Naive B cell (primary cell): ENCODE measurements around the gene CGB5. TPM values are rescaled to one million over a fixed set of nuclear protein-coding genes. Genes with fewer than 3 reads are reported as not detected.
"Not testable (repeated sequence)": the region's sequence is repeated elsewhere in the genome, so short reads cannot be mapped to it uniquely, and the experiment has no call there.

Experiments
- ATAC-seq, 2 donors: fragments of 150-1000 bp; cut with Tn5 transposase; 2 replicates each; pipeline ENCODE4 v1.10.0; 2021; ENCODE audit warnings: low read depth in 2 of 2, mild to moderate bottlenecking in 2 of 2, moderate library complexity in 2 of 2
- DNase-seq: peaks from one replicate; pipeline ENCODE4 v3.0.0; 2022
- H3K27ac Mint-ChIP-seq, 6 donors: one replicate each; pipeline ENCODE4 v1.8.0; 2020 to 2022; ENCODE audit warnings: mild to moderate bottlenecking in 6 of 6, mixed read lengths in 6 of 6, moderate library complexity in 5 of 6, inconsistent platforms in 2 of 6
- H3K27me3 Mint-ChIP-seq, 3 donors: one replicate each; pipeline ENCODE4 v1.8.0; 2021 to 2022; ENCODE audit warnings: mixed read lengths in 3 of 3, mild to moderate bottlenecking in 1 of 3
- H3K36me3 Mint-ChIP-seq, 2 donors: one replicate each; pipeline ENCODE4 v1.8.0; 2020 to 2022; ENCODE audit warnings: mixed read lengths in 2 of 2, inconsistent platforms in 1 of 2, mild to moderate bottlenecking in 1 of 2
- H3K4me1 Mint-ChIP-seq, 3 donors: one replicate each; pipeline ENCODE4 v1.8.0; 2020 to 2022; ENCODE audit warnings: mixed read lengths in 3 of 3, inconsistent platforms in 1 of 3, mild to moderate bottlenecking in 1 of 3, moderate library complexity in 1 of 3
- H3K4me3 Mint-ChIP-seq, 8 donors: one replicate each; pipeline ENCODE4 v1.8.0; 2020 to 2022; ENCODE audit warnings: mild to moderate bottlenecking in 8 of 8, mixed read lengths in 8 of 8, moderate library complexity in 8 of 8, inconsistent platforms in 2 of 8
- H3K9me3 Mint-ChIP-seq, 7 donors: one replicate each; pipeline ENCODE4 v1.8.0; 2020 to 2022; ENCODE audit warnings: mixed read lengths in 7 of 7, mild to moderate bottlenecking in 5 of 7, inconsistent platforms in 2 of 7, moderate library complexity in 1 of 7
- polyA plus RNA-seq, 6 donors: library from polyadenylated mRNA; unstranded; fragments of 300-500 nt; fragmentation: Illumina TruSeq; gene quantifications; one replicate each; pipeline ENCODE4 v1.2.3, GENCODE V29; 2021; ENCODE audit warnings: low read depth in 6 of 6

CGB5 gene
- polyA plus RNA-seq, 6 donors from 2014 or later = not detected

DNA sequence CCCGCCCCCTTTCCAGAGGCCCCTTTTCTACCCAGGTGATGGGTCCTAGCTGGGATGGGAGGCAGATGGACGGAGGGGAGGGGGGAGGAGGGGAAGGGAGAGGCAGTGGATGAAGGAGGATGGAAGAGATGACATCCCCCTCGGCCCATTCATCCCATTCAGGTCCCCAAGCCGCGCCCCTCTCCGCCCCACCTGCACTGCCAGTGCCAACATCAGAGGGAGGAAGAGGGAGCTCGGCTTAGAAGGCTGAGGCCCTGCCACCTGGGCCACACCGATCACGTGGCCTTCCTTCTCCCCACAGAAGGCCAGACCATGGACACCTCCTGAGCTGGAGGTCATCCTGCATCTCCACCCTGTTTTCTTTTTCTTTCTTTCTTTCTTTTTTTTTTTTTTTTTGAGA, 15.0 kb upstream of the CGB5 start:
- H3K36me3 Mint-ChIP-seq, H3K4me1 Mint-ChIP-seq, H3K4me3 Mint-ChIP-seq, H3K9me3 Mint-ChIP-seq, DNase-seq, ATAC-seq, H3K27ac Mint-ChIP-seq: not testable (repeated sequence)
- peaks cover 7 to 23% (median 8%) of the 10 kb centered on the region in 3 donors for H3K27me3 Mint-ChIP-seq

DNA sequence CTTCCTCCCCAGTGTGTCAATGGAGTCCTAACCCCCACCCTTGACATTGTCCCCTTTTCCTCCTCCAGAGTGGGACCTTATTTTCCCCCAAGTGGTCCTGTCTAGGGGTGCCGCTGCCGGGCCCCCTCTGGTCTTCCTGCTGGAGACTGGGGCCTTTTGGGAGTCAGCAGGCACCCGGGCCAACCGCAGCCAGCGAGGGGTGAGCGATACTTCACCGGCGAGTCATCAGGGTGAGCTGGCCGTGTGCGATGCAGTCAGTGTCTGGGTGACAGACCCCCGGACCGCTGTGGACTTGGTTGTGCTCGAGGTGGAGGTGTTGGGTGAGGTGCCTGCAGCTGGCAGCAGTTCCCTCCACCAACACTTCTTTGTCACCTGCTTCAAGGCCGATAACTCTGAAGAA, 13.9 kb upstream of the CGB5 start:
- ATAC-seq, H3K4me1 Mint-ChIP-seq, DNase-seq, H3K27ac Mint-ChIP-seq, H3K36me3 Mint-ChIP-seq, H3K9me3 Mint-ChIP-seq: not testable (repeated sequence)
- Mint-ChIP-seq H3K4me3 (peak overlapping the region in 1 of 8 donors; percentile 77), H3K27me3 (peaks cover 7 to 28% (median 8%) of the 10 kb centered on the region in 3 donors)

DNA sequence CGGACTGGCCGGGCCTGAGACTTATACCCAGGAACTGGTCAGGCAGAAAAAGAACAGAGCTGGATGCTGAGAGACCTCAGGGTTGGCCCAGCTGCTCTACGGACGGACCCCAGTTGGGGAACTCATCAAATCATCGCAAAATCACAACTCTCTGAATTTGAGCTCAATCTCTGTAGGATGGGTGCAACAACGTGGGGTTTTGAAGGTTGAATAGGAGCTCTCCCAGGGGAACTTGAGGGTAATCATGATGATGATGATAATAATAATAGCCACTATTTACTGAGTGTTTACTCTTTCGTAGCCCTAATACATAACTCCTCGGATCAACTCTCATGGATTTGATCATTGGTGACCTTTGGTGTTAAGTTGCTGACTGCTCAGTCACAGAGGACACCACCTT, 13.3 kb upstream of the CGB5 start:
- H3K36me3 Mint-ChIP-seq, H3K4me3 Mint-ChIP-seq, H3K27ac Mint-ChIP-seq, H3K4me1 Mint-ChIP-seq, H3K9me3 Mint-ChIP-seq, ATAC-seq, DNase-seq: not testable (repeated sequence)
- H3K27me3 Mint-ChIP-seq = peaks cover 7 to 31% (median 11%) of the 10 kb centered on the region in 3 donors

DNA sequence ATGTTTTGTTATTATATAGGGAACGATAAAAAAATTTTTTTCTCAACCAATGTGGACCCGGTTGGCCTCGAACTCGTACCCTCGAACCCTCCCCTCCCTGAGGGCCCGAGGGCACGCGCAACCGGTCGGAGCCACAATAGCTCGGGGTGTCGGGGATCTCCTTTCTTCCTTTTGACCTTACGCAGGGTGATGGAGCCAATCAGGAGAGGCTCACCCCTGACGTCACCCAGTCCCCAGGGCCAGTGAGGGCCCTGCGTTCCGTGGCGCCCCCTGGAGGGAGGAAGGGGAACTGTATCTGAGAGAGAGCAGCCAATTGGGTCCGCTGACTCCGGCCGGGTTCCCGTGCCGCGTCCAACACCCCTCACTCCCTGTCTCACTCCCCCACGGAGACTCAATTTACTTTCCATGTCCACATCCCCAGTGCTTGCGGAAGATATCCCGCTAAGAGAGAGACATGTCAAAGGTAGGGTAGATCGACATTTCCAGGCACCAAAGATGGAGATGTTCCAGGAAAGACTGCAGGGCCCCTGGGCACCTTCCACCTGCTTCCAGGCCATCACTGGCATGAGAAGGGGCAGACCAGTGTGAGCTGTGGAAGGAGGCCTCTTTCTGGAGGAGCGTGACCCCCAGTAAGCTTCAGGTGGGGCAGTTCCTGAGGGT, 11.9 kb upstream of the CGB5 start, which contains the start of gene CGB2:
TSS of gene CGB2 (plus strand) at position 249 of the 660 bp plus-strand sequence. CDS start at position 455, 206 bp downstream.
- not testable (repeated sequence) for H3K4me1 Mint-ChIP-seq, DNase-seq, H3K9me3 Mint-ChIP-seq, H3K36me3 Mint-ChIP-seq
- peak within 1 kb of the TSS in 1 of 6 donors; percentile 56 for H3K27ac Mint-ChIP-seq
- peak; percentile 52 to 62 for ATAC-seq
- H3K27me3 Mint-ChIP-seq = peaks cover 7 to 36% (median 14%) of the 10 kb centered on the region in 3 donors
- peak within 1 kb of the TSS in 2 of 8 donors; percentile 1 to 2 for H3K4me3 Mint-ChIP-seq

DNA sequence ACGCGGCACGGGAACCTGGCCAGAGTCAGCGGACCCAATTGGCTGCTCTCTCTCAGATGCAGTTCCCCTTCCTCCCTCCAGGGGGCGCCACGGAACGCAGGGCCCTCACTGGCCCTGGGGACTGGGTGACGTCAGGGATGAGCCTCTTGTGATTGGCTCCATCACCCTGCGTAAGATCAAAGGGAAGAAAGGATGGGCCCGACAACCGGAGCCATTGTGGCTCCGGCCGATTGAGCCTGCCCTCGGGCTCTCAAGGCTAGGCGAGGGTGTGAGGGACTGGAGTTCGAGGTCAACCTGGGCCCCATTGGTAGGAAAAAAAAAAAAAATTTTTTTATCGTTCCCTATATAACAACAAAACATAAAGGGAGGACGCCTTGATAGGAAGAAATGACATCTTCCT, 6.8 kb upstream of the CGB5 start, which contains the start of gene CGB1:
TSS of gene CGB1 (minus strand) at position 81 of the 400 bp plus-strand sequence. CDS start 184 bp downstream, outside the sequence.
- H3K4me3 Mint-ChIP-seq, DNase-seq, H3K36me3 Mint-ChIP-seq: not testable (repeated sequence)

DNA sequence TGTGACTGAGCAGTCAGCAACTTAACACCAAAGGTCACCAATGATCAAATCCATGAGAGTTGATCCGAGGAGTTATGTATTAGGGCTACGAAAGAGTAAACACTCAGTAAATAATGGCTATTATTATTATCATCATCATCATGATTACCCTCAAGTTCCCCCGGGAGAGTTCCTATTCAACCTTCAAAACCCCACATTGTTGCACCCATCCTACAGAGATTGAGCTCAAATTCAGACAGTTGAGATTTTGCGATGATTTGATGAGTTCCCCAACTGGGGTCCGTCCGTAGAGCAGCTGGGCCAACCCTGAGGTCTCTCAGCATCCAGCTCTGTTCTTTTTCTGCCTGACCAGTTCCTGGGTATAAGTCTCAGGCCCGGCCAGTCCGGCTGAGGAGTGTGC, 5.5 kb upstream of the CGB5 start:
- H3K36me3 Mint-ChIP-seq, H3K4me3 Mint-ChIP-seq, H3K27ac Mint-ChIP-seq, H3K4me1 Mint-ChIP-seq, ATAC-seq, DNase-seq, H3K9me3 Mint-ChIP-seq: not testable (repeated sequence)
- H3K27me3 Mint-ChIP-seq = peaks cover 4 to 16% (median 7%) of the 10 kb centered on the region in 3 donors

More for the DNA sequence above, 6.8 kb upstream of the CGB5 start, which contains the start of gene CGB1:
- not testable (repeated sequence) for H3K4me1 Mint-ChIP-seq, ATAC-seq, H3K9me3 Mint-ChIP-seq
- H3K27ac Mint-ChIP-seq = peak within 1 kb of the TSS in 2 of 6 donors; percentile 60 to 62
- peaks cover 2 to 21% (median 7%) of the 10 kb centered on the region in 3 donors for H3K27me3 Mint-ChIP-seq

DNA sequence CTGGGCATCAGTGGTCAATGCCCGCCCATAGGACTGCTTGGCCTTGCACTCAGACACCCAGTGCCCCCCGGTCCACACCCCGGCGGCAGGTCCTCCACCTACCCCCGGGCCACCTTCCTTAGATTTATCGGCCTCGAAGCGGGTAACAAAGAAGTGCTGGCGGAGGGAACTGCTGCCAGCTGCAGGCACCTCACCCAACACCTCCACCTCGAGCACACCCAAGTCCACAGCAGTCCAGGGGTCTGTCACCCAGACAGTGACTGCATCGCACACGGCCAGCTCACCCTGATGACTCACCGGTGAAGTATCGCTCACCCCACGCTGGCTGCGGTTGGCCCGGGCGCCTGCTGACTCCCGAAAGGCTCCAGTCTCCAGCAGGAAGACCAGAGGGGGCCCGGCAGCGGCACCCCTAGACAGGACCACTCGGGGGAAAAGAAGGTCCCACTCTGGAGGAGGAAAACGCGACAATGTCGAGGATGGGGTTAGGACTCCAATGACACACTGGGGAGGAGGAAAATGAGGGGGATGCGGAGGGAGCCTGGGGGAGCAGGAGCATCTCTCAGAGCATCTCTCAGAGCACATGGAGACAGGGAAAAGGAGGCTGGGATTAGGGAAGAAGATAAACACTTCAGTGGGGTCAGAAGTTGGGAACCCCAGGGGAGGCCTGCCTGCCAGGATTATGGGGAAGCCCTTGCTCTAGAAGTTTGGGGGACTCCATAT, 4.9 kb upstream of the CGB5 start:
- not testable (repeated sequence) for H3K4me3 Mint-ChIP-seq, DNase-seq, H3K27ac Mint-ChIP-seq, ATAC-seq, H3K36me3 Mint-ChIP-seq, H3K9me3 Mint-ChIP-seq, H3K4me1 Mint-ChIP-seq
- H3K27me3 Mint-ChIP-seq = peaks cover 4 to 16% (median 7%) of the 10 kb centered on the region in 3 donors

DNA sequence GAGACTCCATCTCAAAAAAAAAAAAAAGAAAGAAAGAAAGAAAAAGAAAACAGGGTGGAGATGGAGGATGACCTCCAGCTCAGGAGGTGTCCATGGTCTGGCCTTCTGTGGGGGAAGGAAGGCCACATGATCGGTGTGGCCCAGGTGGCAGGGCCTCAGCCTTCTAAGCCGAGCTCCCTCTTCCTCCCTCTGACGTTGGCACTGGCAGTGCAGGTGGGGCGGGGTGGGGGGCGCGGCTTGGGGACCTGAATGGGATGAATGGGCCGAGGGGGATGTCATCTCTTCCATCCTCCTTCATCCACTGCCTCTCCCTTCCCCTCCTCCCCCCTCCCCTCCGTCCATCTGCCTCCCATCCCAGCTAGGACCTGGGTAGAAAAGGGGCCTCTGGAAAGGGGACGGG, 3.9 kb upstream of the CGB5 start:
- not testable (repeated sequence) for H3K4me1 Mint-ChIP-seq, H3K9me3 Mint-ChIP-seq, ATAC-seq, H3K4me3 Mint-ChIP-seq, DNase-seq, H3K36me3 Mint-ChIP-seq, H3K27ac Mint-ChIP-seq
- H3K27me3 Mint-ChIP-seq = peaks cover 4 to 12% (median 7%) of the 10 kb centered on the region in 3 donors

DNA sequence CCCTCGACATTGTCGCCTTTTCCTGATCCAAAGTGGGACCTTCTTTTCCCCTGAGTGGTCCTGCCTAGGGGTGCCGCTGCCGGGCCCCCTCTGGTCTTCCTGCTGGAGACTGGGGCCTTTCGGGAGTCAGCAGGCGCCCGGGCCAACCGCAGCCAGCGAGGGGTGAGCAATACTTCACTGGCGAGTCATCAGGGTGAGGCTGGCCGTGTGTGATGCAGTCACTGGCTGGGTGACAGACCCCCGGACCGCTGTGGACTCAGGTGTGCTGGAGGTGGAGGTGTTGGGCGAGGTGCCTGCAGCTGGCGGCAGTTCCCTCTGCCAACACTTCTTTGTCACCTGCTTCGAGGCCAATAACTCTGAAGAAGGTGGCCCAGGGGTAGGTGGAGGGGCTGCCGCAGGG, 1.5 kb upstream of the CGB5 start:
- DNase-seq = no peak
- H3K27ac Mint-ChIP-seq = no peak overlapping the region
- no peak overlapping the region for H3K4me3 Mint-ChIP-seq
- ATAC-seq = no peak
- H3K4me1 Mint-ChIP-seq = no peaks in the 10 kb centered on the region
- H3K36me3 Mint-ChIP-seq = no peaks in the 10 kb centered on the region
- peaks cover 0 to 4% (median 0%) of the 10 kb centered on the region in 3 donors for H3K27me3 Mint-ChIP-seq
- H3K9me3 Mint-ChIP-seq = no peaks in the 10 kb centered on the region

DNA sequence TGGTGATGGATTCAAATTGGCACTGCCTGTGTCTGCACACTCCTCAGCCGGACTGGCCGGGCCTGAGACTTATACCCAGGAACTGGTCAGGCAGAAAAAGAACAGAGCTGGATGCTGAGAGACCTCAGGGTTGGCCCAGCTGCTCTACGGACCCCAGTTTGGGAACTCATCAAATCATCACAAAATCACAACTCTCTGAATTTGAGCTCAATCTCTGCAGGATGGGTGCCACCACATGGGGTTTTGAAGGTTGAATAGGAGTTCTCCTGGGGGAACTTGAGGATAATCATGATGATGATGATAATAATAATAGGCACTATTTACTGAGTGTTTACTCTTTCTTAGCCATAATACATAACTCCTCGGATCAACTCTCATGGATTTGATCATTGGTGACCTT, 982 bp upstream of the CGB5 start:
- not testable (repeated sequence) for H3K4me1 Mint-ChIP-seq, DNase-seq, H3K36me3 Mint-ChIP-seq, H3K4me3 Mint-ChIP-seq, H3K9me3 Mint-ChIP-seq, H3K27ac Mint-ChIP-seq, ATAC-seq, H3K27me3 Mint-ChIP-seq

DNA sequence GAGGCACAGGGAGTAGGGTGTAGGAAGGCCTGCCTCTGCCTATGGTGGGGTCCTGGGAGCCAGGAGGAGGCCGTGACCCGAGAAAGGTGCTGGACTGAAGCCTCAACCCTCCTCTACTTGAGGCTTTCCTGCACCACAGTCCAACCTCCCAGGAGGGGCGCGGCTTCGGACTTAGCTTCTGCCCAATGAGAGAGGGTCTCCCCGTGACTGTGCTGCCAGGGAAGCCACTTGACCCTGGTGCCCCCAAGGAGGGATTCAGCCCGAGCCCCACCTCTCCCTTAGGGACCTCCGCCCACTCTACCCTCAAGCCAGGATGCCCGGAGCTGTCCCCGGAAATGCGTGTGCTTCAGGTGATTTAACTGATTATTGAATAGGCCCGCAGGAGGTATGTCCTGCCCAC, 5.4 kb downstream of the CGB5 start, which contains the start of gene CGB8:
TSS of gene CGB8 (minus strand) at position 101 of the 400 bp plus-strand sequence. CDS start 372 bp downstream, outside the sequence.
- not testable (repeated sequence) for H3K4me1 Mint-ChIP-seq, H3K36me3 Mint-ChIP-seq, DNase-seq, H3K4me3 Mint-ChIP-seq, H3K27ac Mint-ChIP-seq, H3K9me3 Mint-ChIP-seq, ATAC-seq
- peaks cover 5 to 16% (median 15%) of the 10 kb centered on the region in 3 donors for H3K27me3 Mint-ChIP-seq

DNA sequence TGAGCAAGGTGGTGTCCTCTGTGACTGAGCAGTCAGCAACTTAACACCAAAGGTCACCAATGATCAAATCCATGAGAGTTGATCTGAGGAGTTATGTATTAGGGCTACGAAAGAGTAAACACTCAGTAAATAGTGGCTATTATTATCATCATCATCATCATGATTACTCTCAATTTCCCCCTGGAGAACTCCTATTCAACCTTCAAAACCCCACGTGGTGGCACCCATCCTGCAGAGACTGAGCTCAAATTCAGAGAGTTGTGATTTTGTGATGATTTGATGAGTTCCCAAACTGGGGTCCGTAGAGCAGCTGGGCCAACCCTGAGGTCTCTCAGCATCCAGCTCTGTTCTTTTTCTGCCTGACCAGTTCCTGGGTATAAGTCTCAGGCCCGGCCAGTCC, 6.2 kb downstream of the CGB5 start:
- H3K4me3 Mint-ChIP-seq, H3K4me1 Mint-ChIP-seq, H3K36me3 Mint-ChIP-seq, H3K9me3 Mint-ChIP-seq, H3K27ac Mint-ChIP-seq, ATAC-seq, DNase-seq: not testable (repeated sequence)
- H3K27me3 Mint-ChIP-seq = peaks cover 5 to 20% (median 16%) of the 10 kb centered on the region in 3 donors

DNA sequence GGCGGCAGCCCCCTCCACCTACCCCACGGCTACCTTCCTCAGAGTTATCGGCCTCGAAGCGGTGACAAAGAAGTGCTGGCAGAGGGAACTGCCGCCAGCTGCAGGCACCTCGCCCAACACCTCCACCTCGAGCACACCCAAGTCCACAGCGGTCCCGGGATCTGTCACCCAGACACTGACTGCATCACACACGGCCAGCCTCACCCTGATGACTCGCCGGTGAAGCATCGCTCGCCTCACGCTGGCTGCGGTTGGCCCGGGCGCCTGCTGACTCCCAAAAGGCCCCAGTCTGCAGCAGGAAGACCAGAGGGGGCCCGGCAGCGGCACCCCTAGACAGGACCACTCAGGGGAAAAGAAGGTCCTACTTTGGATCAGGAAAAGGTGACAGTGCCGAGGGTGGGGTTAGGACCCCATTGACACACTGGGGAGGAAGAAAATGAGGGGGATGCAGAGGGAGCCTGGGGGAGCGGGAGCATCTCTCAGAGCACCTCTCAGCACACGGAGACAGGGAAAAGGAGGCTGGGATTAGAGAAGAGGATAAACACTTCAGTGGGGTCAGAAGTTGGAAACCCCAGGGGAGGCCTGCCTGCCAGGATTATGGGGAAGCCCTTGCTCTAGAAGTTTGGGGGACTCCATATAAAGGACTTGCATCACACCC, 6.9 kb downstream of the CGB5 start:
- H3K9me3 Mint-ChIP-seq, H3K4me1 Mint-ChIP-seq, ATAC-seq, DNase-seq, H3K4me3 Mint-ChIP-seq, H3K36me3 Mint-ChIP-seq: not testable (repeated sequence)
- peaks cover 5 to 27% (median 22%) of the 10 kb centered on the region in 3 donors for H3K27me3 Mint-ChIP-seq
- H3K27ac Mint-ChIP-seq = peak overlapping the region in 1 of 6 donors; percentile 88
